CD4-positive, alpha-beta T cell treated with Interleukin-4 for 1 hour (primary cell): ENCODE results near the gene P2RX5.

ENCODE experiments used
- DNase-seq, 2 donors: peaks; one replicate each; pipeline ENCODE4 v3.0.0-alpha.2; 2020 to 2022

The P2RX5 gene

GRCh38 chr17:3647769-3648555 is 48.0 kb downstream of the P2RX5 start:
- DNase-seq, result peak; percentile 17 to 44

- no peak for DNase-seq
Measured at GRCh38 chr17:3647251-3647650, 48.7 kb downstream of the P2RX5 start.

- DNase-seq, result no peak
Measured at GRCh38 chr17:3645310-3645709, 50.6 kb downstream of the P2RX5 start.

- DNase-seq, result no peak
Measured at GRCh38 chr17:3643889-3644349, 52.0 kb downstream of the P2RX5 start.

- DNase-seq, result no peak
Measured at GRCh38 chr17:3641717-3642486, 54.1 kb downstream of the P2RX5 start.

GRCh38 chr17:3641014-3641413 is 54.9 kb downstream of the P2RX5 start:
- no peak for DNase-seq

- DNase-seq, result peak; percentile 15 to 68
Measured at GRCh38 chr17:3639981-3640596, 55.9 kb downstream of the P2RX5 start.

- peak in 1 of 2 donors; percentile 2 for DNase-seq
Measured at GRCh38 chr17:3636908-3637373, 59.0 kb downstream of the P2RX5 start.

GRCh38 chr17:3636154-3636907 is 59.6 kb downstream of the P2RX5 start, which contains the start of the genes CTNS and SHPK:
Gene CTNS, plus strand, starts transcription at chr17:3636760. Its CDS starts 3,447 bp downstream, at chr17:3640207.
Gene SHPK, minus strand, starts transcription at chr17:3636250. Its CDS starts 31 bp downstream, at chr17:3636219.
- peak; percentile 95 for DNase-seq

- no peak for DNase-seq
Measured at GRCh38 chr17:3635474-3636153, 60.3 kb downstream of the P2RX5 start.

- no peak for DNase-seq
Measured at GRCh38 chr17:3632287-3632686, 63.7 kb downstream of the P2RX5 start.

- DNase-seq, result no peak
Measured at GRCh38 chr17:3630781-3631180, 65.2 kb downstream of the P2RX5 start.

GRCh38 chr17:3627769-3628167 is 68.2 kb downstream of the P2RX5 start:
- DNase-seq, result no peak

- no peak for DNase-seq
Measured at GRCh38 chr17:3626831-3627768, 68.9 kb downstream of the P2RX5 start.
